ENCODE measurements around the gene MCU. TPM values are rescaled to one million over a fixed set of nuclear protein-coding genes. Genes with fewer than 3 reads are reported as not detected.

Gene MCU
- total RNA-seq, 4 donors from 2014 or later: 13.2 to 29.8 (median 16.3) TPM

DNA sequence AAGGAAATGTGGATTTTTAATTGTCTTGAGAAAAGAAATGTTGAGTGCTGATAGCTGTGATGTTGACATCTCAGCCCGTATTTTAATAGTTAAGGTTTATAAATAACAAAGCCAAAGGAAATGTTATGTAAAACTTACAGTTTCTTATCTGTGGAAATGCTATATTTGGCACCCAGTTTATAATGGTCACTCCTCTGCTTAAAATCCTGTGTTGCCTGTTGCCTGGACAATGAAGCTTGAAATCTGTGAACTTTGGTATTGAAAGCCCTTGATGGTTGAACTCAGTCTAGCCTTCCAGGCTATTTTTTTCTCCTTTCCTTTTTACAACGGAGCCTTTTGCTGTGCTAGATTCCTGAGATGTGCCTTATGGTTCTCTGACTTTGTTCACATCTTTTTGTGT is 46.5 kb downstream of the MCU start:
- TF ChIP-seq, protein P1, sequence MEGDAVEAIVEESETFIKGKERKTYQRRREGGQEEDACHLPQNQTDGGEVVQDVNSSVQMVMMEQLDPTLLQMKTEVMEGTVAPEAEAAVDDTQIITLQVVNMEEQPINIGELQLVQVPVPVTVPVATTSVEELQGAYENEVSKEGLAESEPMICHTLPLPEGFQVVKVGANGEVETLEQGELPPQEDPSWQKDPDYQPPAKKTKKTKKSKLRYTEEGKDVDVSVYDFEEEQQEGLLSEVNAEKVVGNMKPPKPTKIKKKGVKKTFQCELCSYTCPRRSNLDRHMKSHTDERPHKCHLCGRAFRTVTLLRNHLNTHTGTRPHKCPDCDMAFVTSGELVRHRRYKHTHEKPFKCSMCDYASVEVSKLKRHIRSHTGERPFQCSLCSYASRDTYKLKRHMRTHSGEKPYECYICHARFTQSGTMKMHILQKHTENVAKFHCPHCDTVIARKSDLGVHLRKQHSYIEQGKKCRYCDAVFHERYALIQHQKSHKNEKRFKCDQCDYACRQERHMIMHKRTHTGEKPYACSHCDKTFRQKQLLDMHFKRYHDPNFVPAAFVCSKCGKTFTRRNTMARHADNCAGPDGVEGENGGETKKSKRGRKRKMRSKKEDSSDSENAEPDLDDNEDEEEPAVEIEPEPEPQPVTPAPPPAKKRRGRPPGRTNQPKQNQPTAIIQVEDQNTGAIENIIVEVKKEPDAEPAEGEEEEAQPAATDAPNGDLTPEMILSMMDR (IDR thresholded peaks at IDR 0.05): no peak
- DNase-seq (ENCODE audit: low spot score): no peak
- ATAC-seq (ENCODE audit: low FRiP score): no peak

DNA sequence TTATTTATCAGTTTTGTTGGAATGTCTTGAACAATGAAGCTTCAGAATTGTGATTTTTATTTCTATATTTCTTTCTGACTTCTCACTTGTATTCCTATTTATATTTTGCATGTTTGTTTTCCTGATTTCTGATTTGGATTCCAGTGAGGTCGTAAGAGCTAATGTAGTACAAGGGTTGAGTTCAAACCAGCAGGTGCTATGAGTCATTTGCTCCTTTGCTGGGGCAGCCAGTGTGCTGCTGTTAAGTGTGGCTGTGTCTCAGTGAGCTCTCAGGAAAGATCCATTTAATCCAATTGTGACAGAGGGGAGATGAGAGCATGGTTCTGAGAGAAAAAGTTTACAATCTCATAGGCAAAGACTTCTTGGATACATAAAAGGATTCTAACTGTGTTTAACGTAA is 48.6 kb downstream of the MCU start:
- DNase-seq (ENCODE audit: low spot score): no peak
- TF ChIP-seq, protein P1 (IDR thresholded peaks at IDR 0.05): no peak
- ATAC-seq (ENCODE audit: low FRiP score): no peak

DNA sequence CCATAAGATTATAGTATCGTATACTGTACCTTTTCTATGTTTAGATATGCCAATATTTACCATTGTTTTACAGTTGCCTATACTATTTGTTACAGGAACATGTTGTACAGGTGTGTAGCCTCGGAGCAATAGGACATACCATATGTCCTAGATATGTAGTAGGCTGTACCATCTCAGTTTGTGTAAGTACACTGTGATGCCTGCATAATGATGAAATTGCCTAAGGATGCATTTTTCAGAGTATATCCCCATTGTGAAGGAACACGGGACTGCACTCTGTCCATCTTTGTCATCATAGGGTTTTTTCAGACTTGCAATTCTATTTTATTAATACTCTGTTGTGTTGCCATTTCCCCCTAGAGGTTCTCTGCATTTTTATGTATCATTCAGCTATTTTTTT is 50.1 kb downstream of the MCU start:
- DNase-seq (ENCODE audit: low spot score) (no peak), ATAC-seq (ENCODE audit: low FRiP score) (no peak)
- TF ChIP-seq, protein P1 (IDR thresholded peaks at IDR 0.05): no peak

DNA sequence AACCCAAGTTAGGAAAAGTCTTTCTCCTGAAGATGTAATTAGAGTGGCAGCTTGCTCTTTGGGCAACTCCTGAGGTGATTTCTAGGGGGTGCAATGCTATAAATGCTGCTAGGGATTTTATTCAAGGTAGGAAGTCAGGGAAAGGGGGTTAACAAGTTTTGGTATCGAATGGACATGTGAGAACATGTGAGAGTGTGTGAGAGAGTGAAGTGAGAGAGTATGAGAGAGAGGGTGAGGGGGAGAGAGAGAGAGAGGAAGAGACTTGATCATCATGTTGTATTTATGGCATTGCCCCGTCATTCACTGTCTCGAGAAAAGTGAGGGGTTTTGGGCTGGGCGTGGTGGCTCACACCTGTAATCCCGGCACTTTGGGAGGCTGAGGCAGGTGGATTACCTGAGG is 50.9 kb downstream of the MCU start:
- DNase-seq (ENCODE audit: low spot score): no peak
- TF ChIP-seq, protein P1 (IDR thresholded peaks at IDR 0.05): no peak
- ATAC-seq (ENCODE audit: low FRiP score): no peak

DNA sequence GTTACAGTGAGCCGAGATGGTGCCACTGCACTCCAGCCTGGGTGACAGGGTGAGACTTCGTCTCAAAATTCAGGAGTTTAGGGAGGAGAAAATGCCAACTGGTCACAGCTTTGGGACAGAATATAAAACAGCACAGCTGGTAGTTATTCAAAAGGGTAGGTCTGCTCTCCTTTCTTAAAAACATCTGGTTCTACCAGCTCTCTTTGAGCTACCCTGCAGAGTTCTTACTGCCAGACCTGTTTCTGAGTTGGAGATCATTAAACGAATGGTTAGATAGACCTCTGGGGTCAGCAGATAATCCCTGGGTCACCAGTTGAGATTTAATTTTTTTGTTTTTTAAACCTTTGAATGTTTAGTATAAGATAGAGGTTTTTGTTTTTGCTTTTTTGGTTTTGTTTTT is 52.6 kb downstream of the MCU start:
- no peak for ATAC-seq (ENCODE audit: low FRiP score)
- TF ChIP-seq, protein P1 (IDR thresholded peaks at IDR 0.05): no peak
- DNase-seq (ENCODE audit: low spot score): no peak

DNA sequence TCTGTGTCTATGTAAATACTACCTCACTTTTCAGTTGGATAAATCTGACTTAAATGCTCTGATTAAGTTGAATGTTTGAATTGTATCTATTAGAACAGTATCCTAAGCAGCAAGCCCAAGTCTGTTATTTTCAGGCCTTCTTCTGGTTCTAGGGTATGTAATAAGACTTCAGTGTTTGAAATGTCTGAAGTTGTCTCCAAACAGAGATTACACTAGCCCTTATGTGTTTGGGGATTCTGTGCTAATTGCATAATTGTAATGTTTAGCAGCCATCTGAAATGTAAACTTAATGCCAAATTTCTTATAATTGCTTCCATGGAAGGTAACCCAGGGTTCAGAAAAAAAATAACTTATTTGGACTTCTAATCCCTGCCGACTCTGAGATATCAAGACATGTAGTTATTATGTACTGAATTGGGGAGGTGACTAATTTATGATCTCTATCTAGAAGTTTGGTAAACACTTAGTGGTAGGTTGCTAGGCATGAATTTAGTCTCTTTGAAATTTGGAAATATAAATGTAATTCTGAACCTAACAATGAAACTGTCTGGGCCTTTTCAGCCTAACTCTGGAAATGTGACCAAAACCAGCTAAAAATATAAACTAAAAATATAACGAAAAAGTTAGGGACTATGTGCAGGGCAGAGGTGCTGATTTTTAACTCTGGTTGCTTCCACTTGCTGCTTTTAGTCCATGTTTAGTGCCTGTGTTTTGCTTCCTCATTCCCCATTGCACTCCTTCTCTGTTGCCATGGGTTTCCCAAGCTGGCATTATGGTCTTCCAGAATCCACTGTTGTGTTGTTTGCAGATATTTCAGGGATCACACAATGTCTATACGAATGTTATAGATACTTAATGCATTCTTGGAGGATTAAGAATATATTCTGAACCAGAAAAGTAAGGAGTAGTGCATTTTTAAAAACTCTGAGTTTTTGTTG is 54.8 kb downstream of the MCU start:
- DNase-seq (ENCODE audit: low spot score) (no peak), ATAC-seq (ENCODE audit: low FRiP score) (no peak)
- TF ChIP-seq, protein P1 (IDR thresholded peaks at IDR 0.05): no peak

DNA sequence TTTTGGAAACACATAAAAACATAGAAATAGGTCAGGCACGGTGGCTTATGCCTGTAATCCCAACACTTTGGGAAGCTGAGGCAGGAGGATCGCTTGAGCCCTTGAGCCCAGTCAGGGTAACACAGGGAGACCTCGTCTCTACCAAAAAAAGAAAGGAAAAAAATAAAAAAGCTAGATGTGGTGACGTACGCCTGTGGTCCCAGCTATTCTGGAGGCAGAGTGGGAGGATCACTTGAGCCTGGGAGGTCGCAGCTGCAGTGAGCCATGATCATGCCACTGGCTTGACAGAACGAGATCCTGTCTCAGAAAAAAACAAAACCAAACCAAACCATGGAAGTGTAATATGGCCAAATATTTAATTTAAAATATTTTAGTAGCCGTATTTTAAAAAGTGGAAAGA is 55.6 kb downstream of the MCU start:
- TF ChIP-seq, protein P1 (IDR thresholded peaks at IDR 0.05): no peak
- DNase-seq (ENCODE audit: low spot score) (no peak), ATAC-seq (ENCODE audit: low FRiP score) (no peak)
